ENCODE data around the gene MORN2.

DNA sequence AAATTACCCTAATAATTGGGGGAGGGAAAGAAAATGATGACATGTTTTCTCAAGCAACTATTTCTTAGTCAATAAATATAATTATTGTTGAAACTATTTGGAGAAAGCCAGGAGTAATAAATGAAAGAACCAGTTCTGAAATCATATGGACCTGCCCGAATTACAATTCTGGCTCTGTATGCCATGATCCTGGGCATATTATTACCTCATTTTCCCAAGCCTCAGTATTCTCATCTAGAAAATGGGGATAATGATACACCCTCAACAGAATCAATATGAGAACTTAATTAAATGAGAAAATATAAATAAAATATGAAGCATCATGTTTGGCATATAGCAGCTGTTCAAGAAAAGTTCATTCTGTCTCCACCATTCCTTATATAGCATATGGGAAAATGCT lies 36.8 kb downstream of the MORN2 start:
- TF ChIP-seq POLR2A (IDR thresholded peaks at IDR 0.05; ENCODE audit: low read depth, low read length) (no peak), CEBPB (IDR thresholded peaks at IDR 0.05; ENCODE audit: low read depth, low read length) (no peak), SMC3 (IDR thresholded peaks at IDR 0.05; ENCODE audit: low read depth, low read length) (no peak), CHD1 (IDR thresholded peaks at IDR 0.05; ENCODE audit: low read depth, low read length) (no peak), RAD21 (IDR thresholded peaks at IDR 0.05; ENCODE audit: low read length) (no peak), FOS (IDR thresholded peaks at IDR 0.05; ENCODE audit: low read depth, low read length) (no peak), BHLHE40 (IDR thresholded peaks at IDR 0.05; ENCODE audit: low read depth, low read length) (no peak)
- TF ChIP-seq, protein P1, sequence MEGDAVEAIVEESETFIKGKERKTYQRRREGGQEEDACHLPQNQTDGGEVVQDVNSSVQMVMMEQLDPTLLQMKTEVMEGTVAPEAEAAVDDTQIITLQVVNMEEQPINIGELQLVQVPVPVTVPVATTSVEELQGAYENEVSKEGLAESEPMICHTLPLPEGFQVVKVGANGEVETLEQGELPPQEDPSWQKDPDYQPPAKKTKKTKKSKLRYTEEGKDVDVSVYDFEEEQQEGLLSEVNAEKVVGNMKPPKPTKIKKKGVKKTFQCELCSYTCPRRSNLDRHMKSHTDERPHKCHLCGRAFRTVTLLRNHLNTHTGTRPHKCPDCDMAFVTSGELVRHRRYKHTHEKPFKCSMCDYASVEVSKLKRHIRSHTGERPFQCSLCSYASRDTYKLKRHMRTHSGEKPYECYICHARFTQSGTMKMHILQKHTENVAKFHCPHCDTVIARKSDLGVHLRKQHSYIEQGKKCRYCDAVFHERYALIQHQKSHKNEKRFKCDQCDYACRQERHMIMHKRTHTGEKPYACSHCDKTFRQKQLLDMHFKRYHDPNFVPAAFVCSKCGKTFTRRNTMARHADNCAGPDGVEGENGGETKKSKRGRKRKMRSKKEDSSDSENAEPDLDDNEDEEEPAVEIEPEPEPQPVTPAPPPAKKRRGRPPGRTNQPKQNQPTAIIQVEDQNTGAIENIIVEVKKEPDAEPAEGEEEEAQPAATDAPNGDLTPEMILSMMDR (conservative IDR thresholded peaks at IDR 0.05; ENCODE audit: low read depth, low read length), result no peak
- TF ChIP-seq, protein P2, sequence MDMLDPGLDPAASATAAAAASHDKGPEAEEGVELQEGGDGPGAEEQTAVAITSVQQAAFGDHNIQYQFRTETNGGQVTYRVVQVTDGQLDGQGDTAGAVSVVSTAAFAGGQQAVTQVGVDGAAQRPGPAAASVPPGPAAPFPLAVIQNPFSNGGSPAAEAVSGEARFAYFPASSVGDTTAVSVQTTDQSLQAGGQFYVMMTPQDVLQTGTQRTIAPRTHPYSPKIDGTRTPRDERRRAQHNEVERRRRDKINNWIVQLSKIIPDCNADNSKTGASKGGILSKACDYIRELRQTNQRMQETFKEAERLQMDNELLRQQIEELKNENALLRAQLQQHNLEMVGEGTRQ (IDR thresholded peaks at IDR 0.05; ENCODE audit: low read depth, low read length), result no peak

Data from IMR-90 (cell line).